ENCODE measurements around the gene LOXHD1. TPM values are rescaled to one million over a fixed set of nuclear protein-coding genes. Genes with fewer than 3 reads are reported as not detected.

The LOXHD1 gene
- total and polyA plus RNA-seq, 8 donors = 0.12 to 0.46 (median 0.15) TPM; not detected in 2

GRCh38 chr18:46575851-46576250 is 81.2 kb downstream of the LOXHD1 start:
- no peaks in the 10 kb centered on the region for H3K9me3 ChIP-seq
- no peaks in the 10 kb centered on the region for H3K27me3 ChIP-seq
- DNase-seq (no peak), FAIRE-seq (no peak), ATAC-seq (no peak)
- no peak overlapping the region for H3K4me3 ChIP-seq
- no peaks in the 10 kb centered on the region for H3K4me1 ChIP-seq
- H3K27ac ChIP-seq = no peak overlapping the region
- intact Hi-C loops (cut with DNase I) = no loop called here
- 87 to 97% methylated on average over 6 of the region's 6 CpGs for WGBS, 2 donors
- TF ChIP-seq CTCF (IDR thresholded peaks at IDR 0.05) = no peak
- no peaks in the 10 kb centered on the region for H3K36me3 ChIP-seq

DNA sequence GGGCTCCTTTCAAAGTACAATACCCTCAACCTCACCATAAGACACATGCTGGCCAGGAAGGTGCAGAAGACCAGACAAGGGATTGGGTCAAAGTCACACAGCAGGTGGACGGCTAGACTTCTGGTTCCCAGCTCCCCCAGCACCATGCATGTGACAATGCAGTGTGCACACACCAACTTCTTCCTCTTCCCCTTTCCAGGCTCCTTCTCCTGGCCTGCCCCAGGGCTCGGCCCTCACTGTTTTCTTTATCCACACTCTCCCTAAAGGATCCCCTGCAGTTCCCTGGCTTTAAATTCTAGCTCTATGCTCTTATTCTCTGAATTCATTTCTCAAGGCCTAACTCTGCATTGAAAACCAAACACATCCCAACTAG is 82.3 kb downstream of the LOXHD1 start:
- Histone ChIP-seq H3K4me3 (no peak overlapping the region), H3K36me3 (no peaks in the 10 kb centered on the region), H3K27ac (no peak overlapping the region), H3K27me3 (no peaks in the 10 kb centered on the region), H3K4me1 (no peaks in the 10 kb centered on the region), H3K9me3 (no peaks in the 10 kb centered on the region)
- 56 to 62% methylated on average over 2 of the region's 2 CpGs for WGBS, 2 donors
- ATAC-seq (no peak), DNase-seq (no peak), FAIRE-seq (no peak)
- no peak for TF ChIP-seq CTCF (IDR thresholded peaks at IDR 0.05)
- intact Hi-C loops (cut with DNase I) = no loop called here

- no peak overlapping the region for H3K4me3 ChIP-seq
- intact Hi-C loops (cut with DNase I) = no loop called here
- H3K27me3 ChIP-seq = no peaks in the 10 kb centered on the region
- FAIRE-seq (no peak), ATAC-seq (no peak), DNase-seq (no peak)
- no peaks in the 10 kb centered on the region for H3K36me3 ChIP-seq
- H3K4me1 ChIP-seq = no peaks in the 10 kb centered on the region
- WGBS, 2 donors = 84 to 91% methylated on average over 4 of the region's 4 CpGs
- TF ChIP-seq CTCF (IDR thresholded peaks at IDR 0.05) = no peak
- H3K27ac ChIP-seq = no peak overlapping the region
- H3K9me3 ChIP-seq = no peaks in the 10 kb centered on the region
These were observed 82.8 kb downstream of the LOXHD1 start for GRCh38 chr18:46574000-46574742.

- H3K36me3 ChIP-seq = no peaks in the 10 kb centered on the region
These were observed 83.9 kb downstream of the LOXHD1 start for GRCh38 chr18:46573156-46573555.

More at GRCh38 chr18:46573156-46573555, 83.9 kb downstream of the LOXHD1 start:
- TF ChIP-seq CTCF (IDR thresholded peaks at IDR 0.05) = no peak
- no peak for ATAC-seq
- H3K4me3 ChIP-seq = no peak overlapping the region
- no peaks in the 10 kb centered on the region for H3K27me3 ChIP-seq
- 84 to 85% methylated on average over 7 of the region's 7 CpGs for WGBS, 2 donors
- H3K27ac ChIP-seq = no peak overlapping the region
- no peaks in the 10 kb centered on the region for H3K4me1 ChIP-seq
- FAIRE-seq = no peak
- intact Hi-C loops (cut with DNase I) = no loop called here
- no peak for DNase-seq
- no peaks in the 10 kb centered on the region for H3K9me3 ChIP-seq

Measured in pancreas (tissue), 10 donors.